Prostate gland (tissue), 2 donors: ENCODE measurements around the gene TSPAN10.

Experiments used
- CTCF ChIP-seq, 4 experiments: fragments of 200-600 bp in 2 of 4; fragments of 450-650 bp in 2 of 4; sonication (generic) in 2 of 4; IDR thresholded peaks; 1 replicate in 3 of 4; 2 replicates in 1 of 4; pipeline ENCODE4 v1.5.1; 2016 to 2019; ENCODE audit warnings: antibody characterized with exemption in 4 of 4, mild to moderate bottlenecking in 2 of 4, moderate library complexity in 2 of 4
- POLR2A ChIP-seq: fragments of 450-650 bp; IDR thresholded peaks from one replicate; pipeline ENCODE4 v1.6.1; 2016; ENCODE audit warnings: antibody characterized with exemption, mild to moderate bottlenecking

GRCh38 chr17:81621494-81622130, 15.4 kb upstream of the TSPAN10 start:
- no peak for TF ChIP-seq POLR2A
- no peak for TF ChIP-seq CTCF (IDR thresholded peaks at IDR 0.05)
